ENCODE results near the gene CLASRP.

CLASRP gene

DNA sequence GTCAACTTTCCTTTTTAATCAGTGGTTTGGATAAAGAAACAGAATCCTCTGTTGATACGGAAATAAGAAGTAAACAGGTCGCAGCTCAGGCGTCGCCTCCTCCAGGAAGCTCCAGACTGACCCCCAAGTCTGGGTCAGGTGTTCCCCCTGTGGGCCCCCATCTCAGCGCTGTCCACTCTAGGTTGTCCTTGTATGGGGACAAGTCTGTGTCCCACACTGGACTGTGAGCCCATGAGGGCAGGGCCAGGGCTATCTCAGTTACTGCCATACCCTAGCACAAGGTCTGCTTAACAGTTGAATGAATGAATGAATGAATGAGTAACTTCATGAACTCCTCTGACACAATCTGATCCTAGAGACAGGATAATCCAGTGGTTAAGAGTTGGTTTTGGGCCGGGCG lies 7.5 kb downstream of the CLASRP start:
- no peak for ATAC-seq
- no peak for TF ChIP-seq ZNF70 (CRISPR knock-in tag; IDR thresholded peaks at IDR 0.05)

DNA sequence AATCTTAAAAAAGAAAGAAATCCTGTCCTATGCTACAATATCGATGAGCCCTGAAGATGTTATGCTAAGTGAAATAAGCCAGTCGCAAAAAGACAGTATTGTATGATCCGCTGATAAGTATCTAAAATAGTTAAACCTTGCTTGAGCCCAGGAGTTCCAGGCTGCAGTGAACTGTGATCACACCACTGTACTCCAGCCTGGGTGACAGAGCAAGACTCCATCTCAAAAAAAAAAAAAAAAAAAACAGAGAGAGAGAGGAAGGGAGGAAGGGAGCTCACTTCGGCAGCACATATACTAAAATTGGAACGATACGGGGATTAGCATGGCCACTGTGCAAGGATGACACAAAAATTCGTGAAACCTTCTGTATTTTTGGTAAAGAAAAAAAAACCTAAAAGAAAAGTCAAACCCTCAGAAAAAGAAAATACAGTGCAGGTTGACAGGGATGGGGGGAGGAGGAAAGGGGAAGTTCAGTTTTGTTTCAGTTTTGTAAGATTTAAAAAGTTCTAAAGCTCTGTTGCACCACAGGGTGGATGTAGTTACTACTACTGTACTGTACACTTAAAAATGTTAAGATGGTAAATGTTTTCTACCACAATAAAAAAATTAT lies 8.4 kb downstream of the CLASRP start:
- no peak for ATAC-seq
- no peak for TF ChIP-seq GLIS3 (CRISPR knock-in tag; IDR thresholded peaks at IDR 0.05)
- TF ChIP-seq RARB (CRISPR knock-in tag; IDR thresholded peaks at IDR 0.05), result no peak
- TF ChIP-seq, protein P1, sequence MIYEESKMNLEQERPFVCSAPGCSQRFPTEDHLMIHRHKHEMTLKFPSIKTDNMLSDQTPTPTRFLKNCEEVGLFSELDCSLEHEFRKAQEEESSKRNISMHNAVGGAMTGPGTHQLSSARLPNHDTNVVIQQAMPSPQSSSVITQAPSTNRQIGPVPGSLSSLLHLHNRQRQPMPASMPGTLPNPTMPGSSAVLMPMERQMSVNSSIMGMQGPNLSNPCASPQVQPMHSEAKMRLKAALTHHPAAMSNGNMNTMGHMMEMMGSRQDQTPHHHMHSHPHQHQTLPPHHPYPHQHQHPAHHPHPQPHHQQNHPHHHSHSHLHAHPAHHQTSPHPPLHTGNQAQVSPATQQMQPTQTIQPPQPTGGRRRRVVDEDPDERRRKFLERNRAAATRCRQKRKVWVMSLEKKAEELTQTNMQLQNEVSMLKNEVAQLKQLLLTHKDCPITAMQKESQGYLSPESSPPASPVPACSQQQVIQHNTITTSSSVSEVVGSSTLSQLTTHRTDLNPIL (CRISPR knock-in tag; IDR thresholded peaks at IDR 0.05; ENCODE audit: low read depth), result no peak
- TF ChIP-seq OSR1 (CRISPR knock-in tag; IDR thresholded peaks at IDR 0.05), result no peak
- TF ChIP-seq, protein P2, sequence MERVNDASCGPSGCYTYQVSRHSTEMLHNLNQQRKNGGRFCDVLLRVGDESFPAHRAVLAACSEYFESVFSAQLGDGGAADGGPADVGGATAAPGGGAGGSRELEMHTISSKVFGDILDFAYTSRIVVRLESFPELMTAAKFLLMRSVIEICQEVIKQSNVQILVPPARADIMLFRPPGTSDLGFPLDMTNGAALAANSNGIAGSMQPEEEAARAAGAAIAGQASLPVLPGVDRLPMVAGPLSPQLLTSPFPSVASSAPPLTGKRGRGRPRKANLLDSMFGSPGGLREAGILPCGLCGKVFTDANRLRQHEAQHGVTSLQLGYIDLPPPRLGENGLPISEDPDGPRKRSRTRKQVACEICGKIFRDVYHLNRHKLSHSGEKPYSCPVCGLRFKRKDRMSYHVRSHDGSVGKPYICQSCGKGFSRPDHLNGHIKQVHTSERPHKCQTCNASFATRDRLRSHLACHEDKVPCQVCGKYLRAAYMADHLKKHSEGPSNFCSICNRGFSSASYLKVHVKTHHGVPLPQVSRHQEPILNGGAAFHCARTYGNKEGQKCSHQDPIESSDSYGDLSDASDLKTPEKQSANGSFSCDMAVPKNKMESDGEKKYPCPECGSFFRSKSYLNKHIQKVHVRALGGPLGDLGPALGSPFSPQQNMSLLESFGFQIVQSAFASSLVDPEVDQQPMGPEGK (CRISPR knock-in tag; IDR thresholded peaks at IDR 0.05; ENCODE audit: borderline replicate concordance), result no peak
- TF ChIP-seq, protein P3, sequence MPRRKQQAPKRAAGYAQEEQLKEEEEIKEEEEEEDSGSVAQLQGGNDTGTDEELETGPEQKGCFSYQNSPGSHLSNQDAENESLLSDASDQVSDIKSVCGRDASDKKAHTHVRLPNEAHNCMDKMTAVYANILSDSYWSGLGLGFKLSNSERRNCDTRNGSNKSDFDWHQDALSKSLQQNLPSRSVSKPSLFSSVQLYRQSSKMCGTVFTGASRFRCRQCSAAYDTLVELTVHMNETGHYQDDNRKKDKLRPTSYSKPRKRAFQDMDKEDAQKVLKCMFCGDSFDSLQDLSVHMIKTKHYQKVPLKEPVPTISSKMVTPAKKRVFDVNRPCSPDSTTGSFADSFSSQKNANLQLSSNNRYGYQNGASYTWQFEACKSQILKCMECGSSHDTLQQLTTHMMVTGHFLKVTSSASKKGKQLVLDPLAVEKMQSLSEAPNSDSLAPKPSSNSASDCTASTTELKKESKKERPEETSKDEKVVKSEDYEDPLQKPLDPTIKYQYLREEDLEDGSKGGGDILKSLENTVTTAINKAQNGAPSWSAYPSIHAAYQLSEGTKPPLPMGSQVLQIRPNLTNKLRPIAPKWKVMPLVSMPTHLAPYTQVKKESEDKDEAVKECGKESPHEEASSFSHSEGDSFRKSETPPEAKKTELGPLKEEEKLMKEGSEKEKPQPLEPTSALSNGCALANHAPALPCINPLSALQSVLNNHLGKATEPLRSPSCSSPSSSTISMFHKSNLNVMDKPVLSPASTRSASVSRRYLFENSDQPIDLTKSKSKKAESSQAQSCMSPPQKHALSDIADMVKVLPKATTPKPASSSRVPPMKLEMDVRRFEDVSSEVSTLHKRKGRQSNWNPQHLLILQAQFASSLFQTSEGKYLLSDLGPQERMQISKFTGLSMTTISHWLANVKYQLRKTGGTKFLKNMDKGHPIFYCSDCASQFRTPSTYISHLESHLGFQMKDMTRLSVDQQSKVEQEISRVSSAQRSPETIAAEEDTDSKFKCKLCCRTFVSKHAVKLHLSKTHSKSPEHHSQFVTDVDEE (CRISPR knock-in tag; IDR thresholded peaks at IDR 0.05), result no peak
- no peak for TF ChIP-seq SNAI2 (CRISPR knock-in tag; IDR thresholded peaks at IDR 0.05)
- TF ChIP-seq ZFP30 (CRISPR knock-in tag; IDR thresholded peaks at IDR 0.05), result no peak
- TF ChIP-seq ZNF70 (CRISPR knock-in tag; IDR thresholded peaks at IDR 0.05), result no peak

DNA sequence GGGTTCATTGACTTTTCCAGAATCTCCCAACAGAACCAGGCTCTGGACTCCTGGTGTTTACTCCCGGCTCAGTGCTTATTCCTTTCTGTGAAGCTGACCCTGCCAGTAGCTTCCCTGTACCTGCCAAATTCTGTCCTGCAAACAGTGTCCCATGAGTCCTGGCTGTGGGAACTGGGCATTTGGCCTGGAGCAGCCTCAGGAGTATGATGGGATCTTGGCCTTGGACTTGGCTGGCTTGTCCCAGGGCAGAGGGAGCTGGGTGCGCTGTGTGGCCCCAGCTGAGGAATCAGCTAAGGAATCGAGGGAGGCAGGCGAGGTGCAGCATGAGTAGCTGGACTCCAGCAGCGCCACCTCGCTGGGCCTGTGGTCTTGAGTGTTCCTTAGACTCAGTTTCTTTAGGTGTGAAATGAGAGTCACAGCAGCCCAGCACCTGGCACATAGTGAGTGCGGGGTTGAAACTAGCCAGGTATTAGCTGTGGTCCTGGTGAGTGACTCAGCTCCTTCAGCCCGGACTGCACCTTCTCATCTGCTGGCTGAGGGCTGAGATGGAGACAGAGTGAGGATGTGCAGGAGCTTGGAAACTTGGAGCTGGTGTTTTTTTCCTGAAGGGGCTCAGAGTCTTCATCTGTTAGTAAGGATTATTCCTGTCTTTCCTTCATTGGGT lies 10.4 kb downstream of the CLASRP start:
- peak; percentile 24; the same call in 1 of the 3 replicates for ATAC-seq
- TF ChIP-seq TOX (CRISPR knock-in tag; IDR thresholded peaks at IDR 0.05; ENCODE audit: borderline replicate concordance) (no peak), BACH2 (CRISPR knock-in tag; IDR thresholded peaks at IDR 0.05; ENCODE audit: borderline replicate concordance) (no peak), TCF4 (CRISPR knock-in tag; IDR thresholded peaks at IDR 0.05; ENCODE audit: borderline replicate concordance) (no peak), CSDC2 (CRISPR knock-in tag; IDR thresholded peaks at IDR 0.05) (no peak), ISL1 (CRISPR knock-in tag; IDR thresholded peaks at IDR 0.05) (no peak), ZNF70 (CRISPR knock-in tag; IDR thresholded peaks at IDR 0.05) (no peak), PPARA (CRISPR knock-in tag; IDR thresholded peaks at IDR 0.05; ENCODE audit: borderline replicate concordance) (no peak), OSR1 (CRISPR knock-in tag; IDR thresholded peaks at IDR 0.05) (no peak)
- TF ChIP-seq, protein P3 (CRISPR knock-in tag; IDR thresholded peaks at IDR 0.05), result no peak
- TF ChIP-seq, protein P1 (CRISPR knock-in tag; IDR thresholded peaks at IDR 0.05; ENCODE audit: low read depth), result no peak

DNA sequence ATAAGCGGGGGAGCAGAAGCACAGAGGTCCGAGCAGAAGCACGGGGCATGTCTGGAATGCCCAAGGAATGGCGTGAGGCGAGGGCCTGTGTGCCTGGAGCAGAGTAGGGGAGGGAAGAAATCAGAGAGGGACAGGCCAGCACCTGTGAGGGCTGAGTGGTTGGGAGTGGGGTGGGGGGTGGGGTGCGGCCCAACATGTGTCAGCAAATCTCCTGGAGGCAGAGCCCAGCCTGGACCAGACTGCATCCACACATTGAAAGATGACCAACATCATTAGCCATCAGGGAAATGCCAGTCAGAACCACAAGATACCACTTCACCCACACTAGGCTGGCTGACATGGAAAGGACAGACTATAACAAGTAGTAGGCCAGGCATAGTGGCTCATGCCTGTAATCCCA lies 11.2 kb downstream of the CLASRP start:
- ATAC-seq, result no peak
- TF ChIP-seq ISL1 (CRISPR knock-in tag; IDR thresholded peaks at IDR 0.05), result no peak
- TF ChIP-seq ZNF70 (CRISPR knock-in tag; IDR thresholded peaks at IDR 0.05), result no peak
- TF ChIP-seq BACH2 (CRISPR knock-in tag; IDR thresholded peaks at IDR 0.05; ENCODE audit: borderline replicate concordance), result no peak
- no peak for TF ChIP-seq ZC3H10 (CRISPR knock-in tag; IDR thresholded peaks at IDR 0.05)
- TF ChIP-seq OSR1 (CRISPR knock-in tag; IDR thresholded peaks at IDR 0.05), result no peak
- TF ChIP-seq ZNF565 (CRISPR knock-in tag; conservative IDR thresholded peaks at IDR 0.05; ENCODE audit: low read depth), result no peak
- no peak for TF ChIP-seq PPARA (CRISPR knock-in tag; IDR thresholded peaks at IDR 0.05; ENCODE audit: borderline replicate concordance)
- TF ChIP-seq, protein P1 (CRISPR knock-in tag; IDR thresholded peaks at IDR 0.05; ENCODE audit: low read depth), result no peak
- TF ChIP-seq, protein P4, sequence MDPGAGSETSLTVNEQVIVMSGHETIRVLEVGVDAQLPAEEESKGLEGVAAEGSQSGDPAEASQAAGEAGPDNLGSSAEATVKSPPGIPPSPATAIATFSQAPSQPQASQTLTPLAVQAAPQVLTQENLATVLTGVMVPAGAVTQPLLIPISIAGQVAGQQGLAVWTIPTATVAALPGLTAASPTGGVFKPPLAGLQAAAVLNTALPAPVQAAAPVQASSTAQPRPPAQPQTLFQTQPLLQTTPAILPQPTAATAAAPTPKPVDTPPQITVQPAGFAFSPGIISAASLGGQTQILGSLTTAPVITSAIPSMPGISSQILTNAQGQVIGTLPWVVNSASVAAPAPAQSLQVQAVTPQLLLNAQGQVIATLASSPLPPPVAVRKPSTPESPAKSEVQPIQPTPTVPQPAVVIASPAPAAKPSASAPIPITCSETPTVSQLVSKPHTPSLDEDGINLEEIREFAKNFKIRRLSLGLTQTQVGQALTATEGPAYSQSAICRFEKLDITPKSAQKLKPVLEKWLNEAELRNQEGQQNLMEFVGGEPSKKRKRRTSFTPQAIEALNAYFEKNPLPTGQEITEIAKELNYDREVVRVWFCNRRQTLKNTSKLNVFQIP (CRISPR knock-in tag; IDR thresholded peaks at IDR 0.05; ENCODE audit: borderline replicate concordance, low read depth), result no peak
- TF ChIP-seq SNAI2 (CRISPR knock-in tag; IDR thresholded peaks at IDR 0.05), result no peak

Measured in SK-N-SH treated with all-trans-retinoic acid at 6 μM for 48 hours (cell line).